Measurements from ENCODE around the gene PAX4. TPM values are rescaled to one million over a fixed set of nuclear protein-coding genes. Genes with fewer than 3 reads are reported as not detected.

PAX4 gene
- total and polyA plus RNA-seq, 9 donors, result not detected

GRCh38 chr7:127658970-127659630 is 41.2 kb upstream of the PAX4 start:
- intact Hi-C loops (cut with DNase I), result loop anchor here in 2 of 4 donors (10.0 kb wide), 2 partner anchors 74 to 264 kb away; partner anchors contain the start of genes ARF5 (in 1 of the 2), GCC1 (in 1 of the 2) and ZNF800 (in 1 of the 2)
- no peak for DNase-seq
- no peak overlapping the region for H3K4me3 ChIP-seq

GRCh38 chr7:127657500-127657899 is 39.6 kb upstream of the PAX4 start:
- Histone ChIP-seq H3K36me3 (no peaks in the 10 kb centered on the region), H3K4me3 (no peak overlapping the region), H3K27ac (no peak overlapping the region), H3K4me1 (ENCODE audit: insufficient read depth) (peaks cover 11% of the 10 kb centered on the region), H3K27me3 (no peaks in the 10 kb centered on the region), H3K9me3 (no peaks in the 10 kb centered on the region)
- no peak for TF ChIP-seq POLR2A (IDR thresholded peaks at IDR 0.05)
- no peak for DNase-seq
- intact Hi-C loops (cut with DNase I), result loop anchor here in 2 of 4 donors (10.0 kb wide), 2 partner anchors 73 to 263 kb away; partner anchors contain the start of genes ARF5 (in 1 of the 2), GCC1 (in 1 of the 2) and ZNF800 (in 1 of the 2)
- WGBS, 3 donors, result 85 to 87% (median 85%) methylated on average over 3 of the region's 3 CpGs

More at GRCh38 chr7:127658970-127659630, 41.2 kb upstream of the PAX4 start:
- Histone ChIP-seq H3K9me3 (no peaks in the 10 kb centered on the region), H3K27ac (no peak overlapping the region), H3K36me3 (no peaks in the 10 kb centered on the region), H3K4me1 (ENCODE audit: insufficient read depth) (peaks cover 8% of the 10 kb centered on the region), H3K27me3 (no peaks in the 10 kb centered on the region)
- 77 to 86% (median 79%) methylated on average over 3 of the region's 3 CpGs for WGBS, 3 donors
- no peak for TF ChIP-seq POLR2A (IDR thresholded peaks at IDR 0.05)
- TF ChIP-seq CTCF (IDR thresholded peaks at IDR 0.05), result no peak
- no peak for TF ChIP-seq EP300 (IDR thresholded peaks at IDR 0.05)

- TF ChIP-seq POLR2A (IDR thresholded peaks at IDR 0.05) (no peak), EP300 (IDR thresholded peaks at IDR 0.05) (no peak), CTCF (IDR thresholded peaks at IDR 0.05) (no peak)
- intact Hi-C loops (cut with DNase I), result loop anchor here in 2 of 4 donors (10.0 kb wide), 2 partner anchors 71 to 261 kb away; partner anchors contain the start of genes ARF5 (in 1 of the 2), GCC1 (in 1 of the 2) and ZNF800 (in 1 of the 2)
- Histone ChIP-seq H3K36me3 (no peaks in the 10 kb centered on the region), H3K9me3 (no peaks in the 10 kb centered on the region), H3K4me1 (ENCODE audit: insufficient read depth) (peaks cover 11% of the 10 kb centered on the region), H3K27me3 (no peaks in the 10 kb centered on the region), H3K27ac (no peak overlapping the region), H3K4me3 (no peak overlapping the region)
- WGBS, 3 donors, result 78 to 82% (median 80%) methylated on average over 2 of the region's 2 CpGs
- no peak for DNase-seq
Observed at GRCh38 chr7:127655720-127656119, 37.8 kb upstream of the PAX4 start.

- H3K4me3 ChIP-seq, result no peak overlapping the region
- intact Hi-C loops (cut with DNase I), result loop anchor here in 3 of 4 donors (5.0 to 10.0 kb wide), 3 partner anchors 67 to 260 kb away; partner anchors contain the start of genes ARF5 (in 3 of the 3), GCC1 (in 3 of the 3) and ZNF800 (in 1 of the 3)
- no peak for DNase-seq
Observed at GRCh38 chr7:127654404-127655394, 36.8 kb upstream of the PAX4 start.

More at GRCh38 chr7:127654404-127655394, 36.8 kb upstream of the PAX4 start:
- no peak overlapping the region for H3K27ac ChIP-seq
- no peak for TF ChIP-seq POLR2A (IDR thresholded peaks at IDR 0.05)
- no peak for TF ChIP-seq CTCF (IDR thresholded peaks at IDR 0.05)
- TF ChIP-seq EP300 (IDR thresholded peaks at IDR 0.05), result no peak
- H3K27me3 ChIP-seq, result no peaks in the 10 kb centered on the region
- WGBS, 3 donors, result 59 to 67% (median 62%) methylated on average over 5 of the region's 5 CpGs
- no peaks in the 10 kb centered on the region for H3K9me3 ChIP-seq
- no peaks in the 10 kb centered on the region for H3K36me3 ChIP-seq
- peaks cover 11% of the 10 kb centered on the region for H3K4me1 ChIP-seq (ENCODE audit: insufficient read depth)
